ENCODE results near the gene HMHB1.
"Not testable (repeated sequence)": the region's sequence is repeated elsewhere in the genome, so short reads cannot be mapped to it uniquely, and the experiment has no call there.

HMHB1 gene

GRCh38 chr5:143805861-143806260, 6.1 kb upstream of the HMHB1 start:
- no peak for DNase-seq

- DNase-seq = no peak
These were observed 5.4 kb upstream of the HMHB1 start for GRCh38 chr5:143806579-143806978.

- no peak for DNase-seq
These were observed 4.6 kb upstream of the HMHB1 start for GRCh38 chr5:143807401-143807800.

- DNase-seq = not testable (repeated sequence)
These were observed 4.4 kb downstream of the HMHB1 start for GRCh38 chr5:143816370-143816769.

GRCh38 chr5:143819716-143820115, 7.8 kb downstream of the HMHB1 start:
- no peak for DNase-seq

GRCh38 chr5:143820451-143820850, 8.5 kb downstream of the HMHB1 start:
- DNase-seq = no peak

GRCh38 chr5:143824851-143825720, 13.1 kb downstream of the HMHB1 start:
- peak; percentile 88 for DNase-seq

GRCh38 chr5:143826951-143827444, 15.0 kb downstream of the HMHB1 start:
- DNase-seq = peak; percentile 47

GRCh38 chr5:143828710-143829109, 16.7 kb downstream of the HMHB1 start:
- peak; percentile 16 for DNase-seq

- DNase-seq = no peak
These were observed 21.2 kb downstream of the HMHB1 start for GRCh38 chr5:143833177-143833576.

GRCh38 chr5:143835251-143835650, 23.3 kb downstream of the HMHB1 start:
- DNase-seq = no peak

GRCh38 chr5:143836161-143836725, 24.3 kb downstream of the HMHB1 start:
- DNase-seq = no peak

- DNase-seq = no peak
These were observed 25.4 kb downstream of the HMHB1 start for GRCh38 chr5:143837306-143837848.

GRCh38 chr5:143841446-143841845, 29.5 kb downstream of the HMHB1 start:
- DNase-seq = no peak

- DNase-seq = no peak
These were observed 31.0 kb downstream of the HMHB1 start for GRCh38 chr5:143842920-143843319.

- no peak for DNase-seq
These were observed 31.5 kb downstream of the HMHB1 start for GRCh38 chr5:143843461-143843860.

GRCh38 chr5:143850050-143850683, 38.2 kb downstream of the HMHB1 start:
- DNase-seq = no peak

GRCh38 chr5:143851383-143851782, 39.4 kb downstream of the HMHB1 start:
- no peak for DNase-seq

GRCh38 chr5:143860211-143860610, 48.2 kb downstream of the HMHB1 start:
- DNase-seq = peak; percentile 2

- no peak for DNase-seq
These were observed 50.3 kb downstream of the HMHB1 start for GRCh38 chr5:143862271-143862670.

- DNase-seq = no peak
These were observed 53.6 kb downstream of the HMHB1 start for GRCh38 chr5:143865426-143866025.

Data from stimulated activated CD4-positive, alpha-beta T cell treated with anti-CD3 and anti-CD28 coated beads, Interleukin-15, amount 100 ng/mL, for 24 hours (primary cell).